Skin epidermis (tissue), 12 donors: ENCODE data around the gene CASP6.

Experiments used
- H3K27ac ChIP-seq, 21 experiments: fragments of 200-600 bp; sonication (generic) in 11 of 21; one replicate each; pipeline ENCODE4 v1.5.0; 2020; ENCODE audit warnings: mild to moderate bottlenecking in 3 of 21, inconsistent platforms in 2 of 21, moderate library complexity in 2 of 21
- H3K4me3 ChIP-seq, 7 experiments: fragments of 200-600 bp; sonication (generic) in 2 of 7; one replicate each; pipeline ENCODE4 v1.5.0; 2020; ENCODE audit warnings: inconsistent platforms in 2 of 7, mild to moderate bottlenecking in 2 of 7, moderate library complexity in 1 of 7

CASP6 gene

DNA sequence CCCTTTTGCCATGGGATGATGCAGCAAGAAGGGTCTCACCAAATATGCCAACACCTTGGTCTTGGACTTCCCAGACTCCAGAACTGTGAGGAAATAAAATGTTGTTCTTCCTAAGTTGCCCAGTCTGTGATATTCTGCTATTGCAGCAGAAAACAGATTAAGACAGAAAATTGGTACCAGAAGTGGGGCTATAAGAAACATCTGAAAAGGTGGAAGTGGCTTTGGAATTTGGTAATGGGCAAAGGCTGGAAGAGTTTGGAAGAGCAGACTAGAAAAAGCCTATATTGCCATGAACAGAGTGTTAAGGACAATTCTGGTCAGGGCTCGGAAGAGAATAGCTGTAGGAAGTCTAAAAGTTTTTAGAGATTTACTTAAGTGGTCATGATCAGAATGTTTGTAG, 27.4 kb downstream of the CASP6 start:
- H3K27ac ChIP-seq, result no peak overlapping the region
- H3K4me3 ChIP-seq, result no peak overlapping the region

DNA sequence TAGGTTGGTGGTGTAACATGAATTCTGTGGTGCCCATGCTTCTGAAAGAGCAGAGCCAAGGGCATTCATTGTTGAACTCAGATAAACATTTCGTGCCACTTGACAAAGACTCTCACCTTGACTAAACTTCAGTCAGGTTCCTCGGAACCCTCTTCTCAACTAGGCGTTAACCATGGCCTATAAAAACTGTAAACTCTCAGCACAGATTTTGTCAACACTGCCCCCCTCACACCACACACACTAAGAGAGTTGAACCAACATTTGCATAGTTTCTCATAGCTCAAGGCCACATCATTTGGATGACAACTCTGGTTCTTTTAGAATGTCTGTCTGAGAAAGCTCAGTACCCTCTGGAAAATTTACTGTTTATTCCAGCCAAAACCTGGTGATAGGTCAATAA, 28.1 kb downstream of the CASP6 start:
- H3K4me3 ChIP-seq, result no peak overlapping the region
- no peak overlapping the region for H3K27ac ChIP-seq

DNA sequence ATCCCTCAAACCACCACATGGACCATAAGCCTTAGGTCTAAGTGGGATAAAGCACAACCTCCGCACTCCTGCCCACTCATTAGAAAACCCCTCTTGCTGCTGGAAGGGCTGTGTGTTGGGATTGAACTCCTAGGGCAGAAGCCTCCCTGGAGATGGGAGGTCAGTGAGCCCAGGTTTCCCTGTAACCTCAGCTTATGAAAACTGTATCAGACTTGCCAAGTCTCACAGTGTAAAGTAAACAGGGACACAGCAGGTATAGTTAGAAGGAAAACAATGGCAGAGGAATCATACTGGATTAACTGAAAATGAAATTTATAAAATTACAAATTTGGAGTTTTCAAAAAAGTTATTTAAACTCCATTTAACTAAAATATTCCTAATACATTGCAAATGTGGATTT, 29.9 kb downstream of the CASP6 start:
- H3K4me3 ChIP-seq, result no peak overlapping the region
- H3K27ac ChIP-seq, result no peak overlapping the region

DNA sequence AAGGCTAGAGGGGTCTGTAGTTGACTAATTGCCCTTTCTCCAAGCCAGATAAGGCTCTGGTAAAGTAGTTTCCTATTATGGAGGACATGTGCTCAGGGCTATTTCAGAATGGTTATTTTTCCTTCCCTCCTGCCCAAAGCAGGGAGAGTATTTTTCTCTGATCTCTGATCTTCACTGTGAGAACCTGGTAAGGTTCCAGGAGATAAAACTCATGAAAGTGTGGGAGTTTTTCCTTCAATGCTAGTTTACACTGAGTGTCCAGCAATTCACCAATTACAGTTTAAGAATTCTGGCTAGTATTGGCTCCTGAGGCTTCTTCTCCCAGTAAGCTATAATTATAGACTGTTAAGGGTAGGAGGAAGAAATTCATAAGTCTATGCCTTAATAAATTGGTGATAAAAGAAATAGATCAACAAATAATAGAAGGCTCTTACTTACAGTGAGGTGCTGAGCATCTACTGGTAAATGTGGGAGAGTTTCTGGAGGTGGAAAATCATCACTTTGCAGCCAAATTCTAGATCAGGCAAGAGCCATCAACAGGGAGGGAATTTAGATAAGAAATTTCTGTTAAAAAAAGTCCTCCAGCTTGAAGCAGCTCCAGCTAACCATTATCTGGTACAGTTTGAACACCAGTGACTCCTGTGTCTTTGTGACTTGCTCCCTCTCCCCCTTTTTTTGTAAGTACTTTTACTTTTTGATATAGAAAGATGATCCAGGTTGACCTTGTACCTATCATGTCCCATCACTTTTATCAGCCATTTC, 30.9 kb downstream of the CASP6 start:
- no peak overlapping the region for H3K27ac ChIP-seq
- H3K4me3 ChIP-seq, result no peak overlapping the region

DNA sequence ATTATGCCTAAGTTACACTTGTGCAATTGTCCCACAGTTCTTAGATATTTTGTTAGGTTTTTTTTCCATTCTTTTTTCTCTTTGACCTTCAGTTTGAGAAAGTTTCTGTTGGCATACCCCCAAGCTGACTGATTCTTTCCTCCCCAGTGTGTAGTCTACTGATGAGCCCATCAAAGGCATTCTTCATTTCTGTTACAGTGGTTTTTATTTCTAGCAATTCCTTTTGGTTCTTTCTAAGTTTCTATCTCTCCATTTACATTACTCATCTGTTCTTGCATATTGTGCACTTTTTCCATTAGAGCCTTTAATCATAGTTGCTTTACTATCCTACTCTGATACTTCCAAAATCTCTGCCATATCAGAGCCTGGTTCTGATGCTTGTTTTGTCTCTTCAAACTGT, 31.9 kb downstream of the CASP6 start:
- H3K4me3 ChIP-seq, result no peak overlapping the region
- H3K27ac ChIP-seq, result no peak overlapping the region

DNA sequence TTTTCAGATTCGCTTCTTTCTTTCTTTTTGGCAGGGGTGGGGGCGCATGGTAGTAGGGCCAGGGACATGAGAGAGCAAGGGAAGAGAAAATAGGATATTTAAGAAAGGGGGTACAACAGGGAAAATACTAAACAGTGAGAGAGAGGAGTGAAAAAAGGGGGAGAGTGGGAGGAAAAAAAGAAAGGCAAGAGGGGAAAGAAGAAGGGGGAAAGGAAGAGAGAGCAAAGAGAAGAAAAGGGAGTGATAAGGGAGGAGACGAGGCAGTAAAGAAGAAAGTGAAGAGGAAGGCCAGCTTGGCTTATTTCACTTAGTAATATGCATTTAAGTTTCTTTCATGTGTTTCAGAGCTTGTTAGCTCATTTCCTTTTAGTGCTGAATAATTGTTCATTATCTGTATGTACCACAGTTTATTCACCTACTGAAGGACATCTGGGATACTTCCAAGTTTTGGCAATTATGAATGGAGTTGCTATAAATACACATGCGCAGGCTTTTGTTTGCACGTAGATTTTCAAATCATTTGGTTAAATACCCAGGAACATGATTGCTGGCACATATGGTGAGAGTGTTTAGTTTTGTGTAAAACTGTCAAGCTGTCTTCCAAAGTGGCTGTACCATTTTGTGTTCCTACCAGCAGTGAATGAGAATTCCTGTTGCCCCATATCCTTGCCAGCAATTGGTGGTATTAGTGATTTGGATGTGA, 37.3 kb downstream of the CASP6 start:
- Histone ChIP-seq H3K27ac (no peak overlapping the region), H3K4me3 (no peak overlapping the region)

DNA sequence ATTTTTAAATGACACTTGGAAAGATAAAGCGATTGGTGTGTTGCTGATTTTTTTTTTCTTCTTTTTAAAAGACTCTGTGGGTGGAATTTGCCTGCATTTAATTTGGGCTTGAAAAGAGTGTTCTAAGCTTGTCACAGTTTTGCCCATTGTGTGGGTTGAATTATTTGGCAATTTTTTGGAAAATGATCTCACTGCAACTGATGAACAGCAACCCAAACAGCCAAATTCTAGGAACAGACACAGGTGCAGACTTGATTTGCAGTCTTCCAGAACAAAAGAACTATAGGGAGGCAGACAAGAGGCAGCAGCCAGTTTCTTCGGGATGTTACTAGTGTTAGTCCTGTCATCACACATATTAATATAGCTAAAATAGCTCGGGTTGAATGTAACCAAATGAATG, 40.5 kb downstream of the CASP6 start:
- Histone ChIP-seq H3K4me3 (no peak overlapping the region), H3K27ac (no peak overlapping the region)

DNA sequence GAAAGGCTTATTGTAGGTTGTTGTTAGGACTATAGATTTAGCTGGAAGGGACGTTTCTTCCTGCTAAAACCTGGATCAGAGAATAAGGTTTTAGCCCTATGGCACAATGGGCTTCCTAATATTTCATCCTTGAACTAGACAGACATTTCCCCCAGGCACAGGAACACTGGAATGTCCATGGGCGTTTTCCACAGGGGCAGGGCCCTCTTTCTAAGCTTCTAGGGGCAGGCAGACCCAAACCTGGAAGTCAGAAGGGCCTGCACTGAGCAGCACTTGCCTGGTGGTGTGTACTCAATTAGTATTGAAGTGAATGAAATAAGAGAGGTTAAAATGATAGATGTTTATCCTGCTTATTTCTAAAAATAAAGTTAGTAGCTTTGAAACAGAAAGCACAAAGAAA, 41.1 kb downstream of the CASP6 start:
- no peak overlapping the region for H3K27ac ChIP-seq
- H3K4me3 ChIP-seq, result no peak overlapping the region

DNA sequence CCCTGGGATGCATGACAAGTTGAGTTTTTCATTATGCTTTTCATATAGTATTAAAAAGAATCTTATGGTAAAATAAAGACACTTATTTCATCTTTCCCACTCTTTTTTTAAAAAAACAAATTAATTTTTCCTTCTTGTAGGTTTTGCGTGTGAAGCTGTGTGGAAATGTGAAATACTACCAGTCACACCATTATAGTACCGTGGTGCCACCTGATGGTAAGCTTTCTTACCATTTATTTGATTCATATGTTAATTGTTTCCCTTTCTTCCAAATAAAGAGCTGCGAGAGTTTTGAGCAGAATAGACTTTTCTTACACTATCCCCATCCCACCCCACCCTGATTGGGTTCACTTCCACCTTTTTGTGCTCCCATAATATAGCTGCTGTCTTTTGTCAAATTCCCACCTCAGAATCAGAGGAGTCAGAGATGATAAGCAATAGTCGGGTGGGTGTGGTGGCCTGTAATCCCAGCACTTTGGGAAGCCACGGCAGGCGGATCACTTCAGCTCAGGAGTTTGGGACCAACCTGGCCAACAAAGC, 44.3 kb downstream of the CASP6 start:
- no peak overlapping the region for H3K4me3 ChIP-seq
- H3K27ac ChIP-seq, result no peak overlapping the region

DNA sequence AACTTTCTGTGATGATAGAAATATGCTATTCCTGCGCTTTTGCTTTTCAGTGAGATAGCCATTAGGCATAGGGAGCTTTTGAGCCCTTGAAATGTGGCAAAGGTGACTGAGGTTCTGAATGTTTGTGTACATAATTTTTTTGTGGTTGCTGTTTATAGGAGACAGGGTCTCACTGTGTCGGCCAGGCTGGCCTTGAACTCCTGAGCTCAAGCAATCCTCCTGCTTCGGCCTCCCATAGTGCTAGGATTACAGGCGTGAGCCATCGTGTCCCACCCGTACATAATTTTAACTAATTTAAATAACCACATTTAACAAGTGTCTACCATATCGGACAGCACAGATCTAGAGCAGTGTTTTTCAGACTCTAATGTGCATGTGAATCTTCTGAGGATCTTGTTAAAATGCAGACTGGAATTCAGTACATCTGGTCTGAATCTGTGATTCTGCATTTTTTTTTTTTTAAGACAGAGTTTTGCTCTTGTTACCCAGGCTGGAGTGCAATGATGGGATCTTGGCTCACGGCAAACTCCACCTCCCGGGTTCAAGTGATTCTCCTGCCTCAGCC, 45.3 kb downstream of the CASP6 start:
- Histone ChIP-seq H3K4me3 (no peak overlapping the region), H3K27ac (no peak overlapping the region)

DNA sequence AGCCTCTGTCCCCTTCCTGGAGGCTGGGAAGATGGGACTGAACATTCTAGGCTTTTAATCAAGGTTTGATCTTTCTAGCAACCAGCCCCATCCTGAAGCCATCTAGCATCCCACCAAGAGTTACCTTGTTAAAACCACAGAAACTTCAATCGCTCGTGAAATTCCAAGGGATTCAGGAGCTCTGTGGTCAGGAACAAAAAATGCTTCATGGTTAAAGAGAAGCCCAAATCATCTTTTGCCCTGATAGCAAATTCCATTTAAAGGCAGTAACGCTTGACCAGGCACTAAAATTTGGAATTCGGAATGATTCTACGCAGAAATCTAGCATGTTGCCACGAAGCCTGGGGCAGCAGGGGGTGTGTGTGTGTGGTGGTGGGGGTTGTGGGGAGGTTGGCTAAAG, 47.8 kb downstream of the CASP6 start:
- H3K4me3 ChIP-seq, result no peak overlapping the region
- H3K27ac ChIP-seq, result no peak overlapping the region

DNA sequence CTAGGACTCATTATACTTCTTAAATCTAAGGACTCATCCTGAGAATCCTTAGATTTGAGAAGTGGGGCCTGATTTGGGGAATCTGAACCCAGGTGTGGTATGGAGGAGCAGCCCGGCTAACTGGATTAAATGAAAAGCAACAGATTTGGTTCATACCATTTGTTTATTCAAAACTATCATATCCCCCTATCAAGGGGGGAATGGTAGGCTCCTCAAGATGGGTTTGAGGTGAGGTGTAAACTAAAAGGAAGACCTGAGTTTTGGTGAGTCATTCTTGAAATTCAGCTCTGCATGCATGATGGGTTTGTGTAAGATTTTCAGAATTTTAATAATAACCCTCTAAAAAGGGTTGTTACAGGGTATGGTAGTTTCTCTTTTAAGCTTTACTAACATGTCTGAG, 53.4 kb downstream of the CASP6 start:
- peak overlapping the region in 3 of 21 experiments; percentile 6 to 70 (median 37) for H3K27ac ChIP-seq
- H3K4me3 ChIP-seq, result no peak overlapping the region

DNA sequence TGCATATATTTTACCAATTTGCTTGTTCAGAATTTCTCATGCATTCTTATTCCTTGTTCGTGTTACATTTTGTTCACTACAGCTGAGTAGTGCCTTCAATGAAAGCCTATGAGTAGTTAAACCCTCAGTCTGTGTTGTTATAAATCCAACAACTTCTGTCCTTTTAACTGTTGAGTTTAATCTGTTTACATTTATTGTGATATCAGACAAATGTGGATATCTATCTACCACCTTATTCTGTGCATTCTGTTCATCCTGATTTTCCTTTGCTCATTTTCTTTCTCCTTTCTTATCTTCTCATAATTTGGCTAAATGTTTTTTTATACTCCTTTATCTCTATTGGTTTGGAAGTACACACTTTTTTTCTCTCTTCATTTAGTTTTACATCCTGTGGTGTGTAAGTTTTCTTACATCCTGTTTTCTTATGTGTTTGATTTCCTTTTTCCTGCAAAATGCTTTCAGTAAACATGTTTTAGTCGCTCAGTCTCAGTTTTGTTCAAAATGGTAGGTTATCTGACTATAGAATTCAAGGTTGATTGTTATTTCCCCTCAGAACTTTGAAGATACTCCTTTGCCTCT, 54.2 kb downstream of the CASP6 start:
- Histone ChIP-seq H3K27ac (peak overlapping the region in 3 of 21 experiments; percentile 6 to 70 (median 37)), H3K4me3 (no peak overlapping the region)

DNA sequence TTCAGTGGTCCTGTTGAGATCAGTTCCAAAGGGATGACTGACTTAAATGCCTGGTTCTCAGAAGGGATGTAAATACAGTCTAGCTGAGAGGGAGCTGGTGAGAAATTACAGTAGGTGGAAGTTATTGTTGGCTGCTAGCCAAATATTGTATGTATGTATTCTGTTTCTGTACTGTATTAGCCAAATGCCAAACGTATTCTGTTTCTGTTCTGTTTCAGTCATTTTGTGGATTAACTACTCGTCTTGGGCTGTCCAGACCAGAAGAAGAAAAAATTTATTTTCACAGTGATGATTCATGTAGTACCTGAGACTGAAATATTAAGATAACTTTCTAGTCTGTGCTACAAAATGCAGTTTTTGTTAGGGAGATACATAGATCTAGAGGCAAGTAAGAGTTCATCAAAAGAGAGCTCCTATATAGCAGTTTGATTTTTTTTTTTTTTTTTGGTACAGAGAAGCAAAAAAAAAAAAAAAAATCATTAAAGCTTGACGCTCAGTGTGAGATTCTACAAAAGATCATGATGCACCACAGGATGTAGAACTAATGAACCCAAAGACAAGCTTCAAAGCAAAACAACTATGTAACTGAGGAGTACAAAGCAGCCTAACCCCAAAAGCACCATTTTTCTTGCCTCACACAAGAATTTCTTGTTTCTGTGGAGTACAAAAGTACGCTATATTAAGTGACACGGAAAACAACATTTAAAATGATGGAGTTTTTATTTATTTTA, 54.8 kb downstream of the CASP6 start:
- peak overlapping the region in 5 of 21 experiments; percentile 6 to 70 (median 27) for H3K27ac ChIP-seq
- H3K4me3 ChIP-seq, result no peak overlapping the region

DNA sequence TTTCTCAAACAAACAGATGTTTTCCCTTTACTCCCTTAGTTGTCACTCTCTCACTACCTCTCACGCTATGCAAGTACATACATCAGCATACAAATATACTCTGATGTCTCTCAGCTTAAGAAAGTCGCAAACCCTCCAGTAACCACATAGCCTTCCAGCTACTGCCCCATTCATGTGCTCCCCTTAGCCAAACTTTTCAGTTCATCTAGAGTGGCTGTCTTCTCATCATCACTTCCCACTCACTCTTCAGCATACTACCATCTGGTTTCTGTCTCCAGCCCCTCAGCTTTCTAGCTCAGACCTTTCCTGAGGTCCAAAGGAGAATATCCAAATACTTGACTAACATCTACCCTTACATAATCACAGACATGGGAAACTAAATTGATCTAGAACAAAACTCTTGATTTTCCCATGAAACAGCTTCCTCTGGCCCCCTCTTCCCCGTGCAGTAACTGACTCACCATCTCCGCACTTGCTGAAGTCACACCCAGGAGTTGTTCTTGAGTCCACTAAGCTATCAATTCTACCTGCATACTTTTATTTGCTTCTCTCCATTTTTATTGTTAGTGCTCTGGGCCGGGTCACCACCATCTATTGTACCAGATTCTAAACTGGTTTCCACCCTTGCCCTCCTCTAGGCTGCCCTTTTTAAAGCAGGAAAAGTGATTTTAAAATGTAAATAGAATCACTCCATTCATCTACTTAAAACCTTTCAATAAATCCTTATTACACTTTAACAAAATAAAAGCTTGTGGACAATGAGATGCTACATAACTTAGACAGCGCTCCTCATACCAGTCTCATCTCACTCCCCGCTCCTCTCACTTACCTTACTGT, 57.2 kb downstream of the CASP6 start:
- Histone ChIP-seq H3K27ac (peak overlapping the region in 1 of 21 experiments; percentile 44), H3K4me3 (no peak overlapping the region)

DNA sequence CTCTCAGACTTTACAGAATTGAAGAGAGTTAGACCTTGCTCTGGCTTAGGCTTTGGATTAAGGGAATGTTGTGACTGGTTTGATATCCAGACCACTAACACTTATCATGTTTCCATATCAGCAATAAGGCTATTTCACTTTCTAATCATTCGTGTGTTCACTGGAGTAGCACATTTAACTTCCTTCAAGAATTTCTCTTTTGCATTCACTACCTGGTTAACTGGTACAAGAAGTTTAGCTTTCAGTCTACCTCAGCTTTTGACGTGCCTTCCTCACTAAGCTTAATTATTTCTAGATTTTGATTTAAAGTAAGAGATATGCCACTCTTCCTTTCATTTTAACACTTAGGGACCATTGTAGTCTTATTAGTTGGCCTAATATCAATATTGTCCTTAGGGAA, 62.6 kb downstream of the CASP6 start:
- Histone ChIP-seq H3K4me3 (no peak overlapping the region), H3K27ac (no peak overlapping the region)
